Motor neuron (in vitro differentiated cells): ENCODE data around the gene PIK3CB. TPM values are rescaled to one million over a fixed set of nuclear protein-coding genes. Genes with fewer than 3 reads are reported as not detected.
A peak's percentile ranks its signal among the peaks of the same experiment; 100 is the strongest.
"Not testable (repeated sequence)": the region's sequence is repeated elsewhere in the genome, so short reads cannot be mapped to it uniquely, and the experiment has no call there.

Experiments
- ATAC-seq, 8 experiments: fragments of 200-7000 bp; cut with Tn5 transposase; replicated peaks in 6 of 8; 2 replicates each; pipeline ENCODE4 v1.8.0; 2021; ENCODE audit warnings: mild to moderate bottlenecking in 8 of 8, moderate library complexity in 8 of 8
- H3K27ac ChIP-seq, 2 donors: fragments of 250-450 bp; sonication (Bioruptor Pico); 2 replicates each; pipeline ENCODE4 v1.9.0; 2021; ENCODE audit warnings: antibody characterized with exemption in 2 of 2, mild to moderate bottlenecking in 2 of 2, moderate library complexity in 1 of 2
- H3K4me1 ChIP-seq, 2 donors: fragments of 250-450 bp; sonication (Bioruptor Pico); replicated peaks in 1 of 2; 2 replicates each; pipeline ENCODE4 v1.6.1; 2021; ENCODE audit warnings: antibody characterized with exemption in 2 of 2, mild to moderate bottlenecking in 2 of 2, moderate library complexity in 1 of 2
- H3K4me3 ChIP-seq, 5 donors: fragments of 250-450 bp; sonication (Bioruptor Pico); 2 replicates each; pipeline ENCODE4 v1.9.0; 2021; ENCODE audit warnings: antibody characterized with exemption in 5 of 5, mild to moderate bottlenecking in 5 of 5, moderate library complexity in 4 of 5
- WGBS, 10 experiments: fragments of 450-650 bp; shearing (Covaris generic); methylation state at CpG; one replicate each; pipeline ENCODE4 v1.0.0; 2022; 5-methylcytosine and 5-hydroxymethylcytosine counted together
- in situ Hi-C, 9 experiments: fragments of 400-800 bp; cut with MboI; loops; one replicate each; pipeline ENCODE4 v1.15.0; 2021; ENCODE audit warnings: low sequenced_read_pairs in 9 of 9, low pct_unique_long_range_greater_than_20kb in 2 of 9; ENCODE audit not compliant: unreplicated experiment in 9 of 9
- total RNA-seq, 8 experiments: library from RNA; unstranded; fragments of 300-600 nt; gene quantifications; 2 replicates each; pipeline versions ENCODE4 v1.2.3 to v1.2.4, GENCODE V29; 2022

PIK3CB gene
- total RNA-seq, 8 experiments from 2014 or later = 5.8 to 21.0 (median 10.6) TPM

GRCh38 chr3:138748190-138748589 lies 86.5 kb downstream of the PIK3CB start:
- in situ Hi-C loops = no loop called here
- H3K4me3 ChIP-seq = no peak overlapping the region
- H3K4me1 ChIP-seq = no peaks in the 10 kb centered on the region
- WGBS, 10 experiments = 82 to 100% (median 96%) methylated on average over 1 to 2 of the region's 2 CpGs; no CpG with 5 or more reads in 4 of the 10 experiments
- peak in 5 of 8 experiments; percentile 33 to 93 (median 35) for ATAC-seq
- H3K27ac ChIP-seq = no peak overlapping the region

- 0 to 100% (median 41%) methylated on average over 1 of the region's 1 CpG; no CpG with 5 or more reads in 4 of the 10 experiments for WGBS, 10 experiments
- H3K4me3 ChIP-seq = no peak overlapping the region
- in situ Hi-C loops = no loop called here
- no peak overlapping the region for H3K27ac ChIP-seq
- H3K4me1 ChIP-seq = no peaks in the 10 kb centered on the region
- peak in 4 of 8 experiments; percentile 51 to 77 (median 66) for ATAC-seq
Measured at GRCh38 chr3:138747225-138747624, 87.5 kb downstream of the PIK3CB start.

GRCh38 chr3:138740072-138740471 lies 94.7 kb downstream of the PIK3CB start:
- Histone ChIP-seq H3K4me1 (no peaks in the 10 kb centered on the region), H3K27ac (no peak overlapping the region), H3K4me3 (no peak overlapping the region)
- no peak for ATAC-seq
- 92 to 100% (median 100%) methylated on average over 1 to 5 of the region's 5 CpGs; no CpG with 5 or more reads in 3 of the 10 experiments for WGBS, 10 experiments
- in situ Hi-C loops = no loop called here

GRCh38 chr3:138732456-138732855 lies 102.3 kb downstream of the PIK3CB start:
- H3K4me3 ChIP-seq = no peak overlapping the region
- H3K27ac ChIP-seq = no peak overlapping the region
- 22 to 100% (median 75%) methylated on average over 1 of the region's 1 CpG; no CpG with 5 or more reads in 1 of the 10 experiments for WGBS, 10 experiments
- in situ Hi-C loops = no loop called here
- ATAC-seq = no peak
- H3K4me1 ChIP-seq = no peaks in the 10 kb centered on the region

- 67 to 100% (median 96%) methylated on average over 1 to 5 of the region's 5 CpGs; no CpG with 5 or more reads in 1 of the 10 experiments for WGBS, 10 experiments
- in situ Hi-C loops = no loop called here
- H3K4me3 ChIP-seq = no peak overlapping the region
- no peak for ATAC-seq
- H3K27ac ChIP-seq = no peak overlapping the region
- peaks cover 13 to 27% of the 10 kb centered on the region in 2 donors for H3K4me1 ChIP-seq
Measured at GRCh38 chr3:138726946-138727730, 107.6 kb downstream of the PIK3CB start.

GRCh38 chr3:138726042-138726441 lies 108.7 kb downstream of the PIK3CB start:
- 60 to 100% (median 100%) methylated on average over 1 to 2 of the region's 2 CpGs; no CpG with 5 or more reads in 4 of the 10 experiments for WGBS, 10 experiments
- in situ Hi-C loops, H3K4me3 ChIP-seq, H3K27ac ChIP-seq, ATAC-seq: not testable (repeated sequence)
- peaks cover 13 to 27% of the 10 kb centered on the region in 2 donors for H3K4me1 ChIP-seq

GRCh38 chr3:138725116-138725515 lies 109.6 kb downstream of the PIK3CB start:
- no peak for ATAC-seq
- H3K4me3 ChIP-seq = no peak overlapping the region
- H3K27ac ChIP-seq = no peak overlapping the region
- WGBS, 10 experiments = 0 to 100% (median 59%) methylated on average over 1 to 2 of the region's 2 CpGs; no CpG with 5 or more reads in 1 of the 10 experiments
- in situ Hi-C loops = no loop called here
- peaks cover 13 to 27% of the 10 kb centered on the region in 2 donors for H3K4me1 ChIP-seq

GRCh38 chr3:138724443-138724842 lies 110.3 kb downstream of the PIK3CB start:
- in situ Hi-C loops = loop anchor here in 1 of 9 experiments (25.0 kb wide), 1 partner anchor 188 kb away; no protein-coding TSS in a partner anchor
- Histone ChIP-seq H3K4me1 (peaks cover 13 to 27% of the 10 kb centered on the region in 2 donors), H3K27ac (no peak overlapping the region), H3K4me3 (no peak overlapping the region)
- ATAC-seq = peak in 5 of 8 experiments; percentile 96 to 98 (median 97)
- 0 to 100% (median 11%) methylated on average over 1 to 6 of the region's 6 CpGs; no CpG with 5 or more reads in 2 of the 10 experiments for WGBS, 10 experiments

- H3K4me1 ChIP-seq = peaks cover 3% of the 10 kb centered on the region in 2 donors
- H3K4me3 ChIP-seq = no peak overlapping the region
- in situ Hi-C loops = loop anchor here in 1 of 9 experiments (25.0 kb wide), 1 partner anchor 193 kb away; no protein-coding TSS in a partner anchor
- no peak overlapping the region for H3K27ac ChIP-seq
- ATAC-seq = no peak
- WGBS, 10 experiments = 80 to 100% (median 100%) methylated on average over 1 of the region's 1 CpG; no CpG with 5 or more reads in 5 of the 10 experiments
Measured at GRCh38 chr3:138718849-138719248, 115.9 kb downstream of the PIK3CB start.

GRCh38 chr3:138717348-138717747 lies 117.4 kb downstream of the PIK3CB start:
- Histone ChIP-seq H3K27ac (no peak overlapping the region), H3K4me1 (no peaks in the 10 kb centered on the region), H3K4me3 (no peak overlapping the region)
- in situ Hi-C loops = loop anchor here in 1 of 9 experiments (25.0 kb wide), 1 partner anchor 195 kb away; no protein-coding TSS in a partner anchor
- no peak for ATAC-seq
- 80 to 100% (median 100%) methylated on average over 1 to 2 of the region's 2 CpGs for WGBS, 10 experiments

- no peak overlapping the region for H3K4me3 ChIP-seq
- WGBS, 10 experiments = 53 to 100% (median 94%) methylated on average over 1 to 4 of the region's 4 CpGs
- no peaks in the 10 kb centered on the region for H3K4me1 ChIP-seq
- H3K27ac ChIP-seq = no peak overlapping the region
- no peak for ATAC-seq
- in situ Hi-C loops = loop anchor here in 1 of 9 experiments (25.0 kb wide), 1 partner anchor 200 kb away; no protein-coding TSS in a partner anchor
Measured at GRCh38 chr3:138712086-138712485, 122.6 kb downstream of the PIK3CB start.

- H3K4me1 ChIP-seq = no peaks in the 10 kb centered on the region
- H3K4me3 ChIP-seq = no peak overlapping the region
- in situ Hi-C loops = loop anchor here in 1 of 9 experiments (25.0 kb wide), 1 partner anchor 207 kb away; no protein-coding TSS in a partner anchor
- no peak overlapping the region for H3K27ac ChIP-seq
- WGBS, 10 experiments = 86 to 100% (median 100%) methylated on average over 1 of the region's 1 CpG; no CpG with 5 or more reads in 1 of the 10 experiments
- ATAC-seq = no peak
Measured at GRCh38 chr3:138705675-138706074, 129.1 kb downstream of the PIK3CB start.
